Liver (tissue), 9 donors: ENCODE results near the gene NLRP14. TPM values are rescaled to one million over a fixed set of nuclear protein-coding genes. Genes with fewer than 3 reads are reported as not detected.
A peak's percentile ranks its signal among the peaks of the same experiment; 100 is the strongest.

Experiments
- DNase-seq: peaks from one replicate; pipeline ENCODE4 v3.0.0-alpha.2; 2017; ENCODE audit warnings: low spot score
- H3K27ac ChIP-seq, 2 donors: one replicate each; pipeline ENCODE4 v1.7.0; 2013; ENCODE audit warnings: inconsistent platforms in 2 of 2, low read length in 2 of 2, control low read depth in 1 of 2, low read depth in 1 of 2, mild to moderate bottlenecking in 1 of 2
- H3K27me3 ChIP-seq, 4 donors: one replicate each; pipeline versions ENCODE4 v1.6.1 to v1.7.0; 2013; ENCODE audit warnings: low read length in 3 of 4, inconsistent platforms in 1 of 4, mild to moderate bottlenecking in 1 of 4, moderate library complexity in 1 of 4; ENCODE audit not compliant: control insufficient read depth in 4 of 4, insufficient read depth in 4 of 4
- H3K36me3 ChIP-seq, 4 donors: one replicate each; pipeline versions ENCODE4 v1.6.1 to v1.7.0; 2013; ENCODE audit warnings: low read length in 3 of 4, mild to moderate bottlenecking in 3 of 4, low read depth in 1 of 4, moderate library complexity in 1 of 4; ENCODE audit not compliant: control insufficient read depth in 4 of 4, insufficient read depth in 3 of 4
- H3K4me1 ChIP-seq, 4 donors: one replicate each; pipeline versions ENCODE4 v1.6.1 to v1.7.0; 2013; ENCODE audit warnings: low read length in 3 of 4, mild to moderate bottlenecking in 3 of 4, moderate library complexity in 1 of 4; ENCODE audit not compliant: control insufficient read depth in 4 of 4, insufficient read depth in 4 of 4
- H3K4me3 ChIP-seq, 3 donors: one replicate each; pipeline versions ENCODE4 v1.6.1 to v1.7.0; 2013; ENCODE audit warnings: low read length in 3 of 3, control low read depth in 1 of 3, low read depth in 1 of 3, mild to moderate bottlenecking in 1 of 3
- H3K9ac ChIP-seq, 2 donors: one replicate each; pipeline ENCODE4 v1.7.0; 2013; ENCODE audit warnings: low read length in 2 of 2, mild to moderate bottlenecking in 2 of 2, moderate library complexity in 2 of 2, control low read depth in 1 of 2, low read depth in 1 of 2
- H3K9me3 ChIP-seq, 4 donors: one replicate each; pipeline versions ENCODE4 v1.6.1 to v1.7.0; 2013; ENCODE audit warnings: low read length in 3 of 4; ENCODE audit not compliant: control insufficient read depth in 4 of 4
- ATF3 ChIP-seq: IDR thresholded peaks from 2 replicates; pipeline ENCODE4 v1.6.1; 2016; ENCODE audit warnings: antibody characterized with exemption
- CTCF ChIP-seq: fragments of 150-350 bp; IDR thresholded peaks from 2 replicates; pipeline ENCODE4 v1.5.1; 2017; ENCODE audit warnings: improper control_type of control experiment, low read depth, low read length; ENCODE audit not compliant: missing input control
- EGR1 ChIP-seq, 2 donors: IDR thresholded peaks; 2 replicates each; pipeline ENCODE4 v1.6.1; 2016 to 2018; ENCODE audit warnings: antibody characterized with exemption in 2 of 2, low read depth in 2 of 2
- FOXA1 ChIP-seq: IDR thresholded peaks from 2 replicates; pipeline ENCODE4 v1.6.1; 2016; ENCODE audit warnings: antibody characterized with exemption
- FOXA2 ChIP-seq: IDR thresholded peaks from 2 replicates; pipeline ENCODE4 v1.6.1; 2016; ENCODE audit warnings: antibody characterized with exemption
- GABPA ChIP-seq, 2 donors: IDR thresholded peaks in 1 of 2; conservative IDR thresholded peaks in 1 of 2; 2 replicates each; pipeline ENCODE4 v1.6.1; 2016; ENCODE audit warnings: antibody characterized with exemption in 2 of 2, mild to moderate bottlenecking in 1 of 2, moderate library complexity in 1 of 2
- HNF4A ChIP-seq, 2 donors: conservative IDR thresholded peaks; 2 replicates each; pipeline ENCODE4 v1.6.1; 2016; ENCODE audit warnings: antibody characterized with exemption in 2 of 2, mild to moderate bottlenecking in 2 of 2
- HNF4G ChIP-seq: IDR thresholded peaks from 2 replicates; pipeline ENCODE4 v1.6.1; 2016; ENCODE audit warnings: antibody characterized with exemption
- JUND ChIP-seq, 2 donors: IDR thresholded peaks; 2 replicates each; pipeline ENCODE4 v1.6.1; 2016; ENCODE audit warnings: antibody characterized with exemption in 2 of 2
- MAX ChIP-seq: IDR thresholded peaks from 2 replicates; pipeline ENCODE4 v1.6.1; 2016; ENCODE audit warnings: antibody characterized with exemption
- NR2F2 ChIP-seq: IDR thresholded peaks from 2 replicates; pipeline ENCODE4 v1.6.1; 2016; ENCODE audit warnings: antibody characterized with exemption
- RAD21 ChIP-seq, 2 donors: IDR thresholded peaks; 2 replicates each; pipeline ENCODE4 v1.6.1; 2016; ENCODE audit warnings: antibody characterized with exemption in 2 of 2, mild to moderate bottlenecking in 2 of 2
- REST ChIP-seq: IDR thresholded peaks from 2 replicates; pipeline ENCODE4 v1.6.1; 2016; ENCODE audit warnings: antibody characterized with exemption, mild to moderate bottlenecking
- RXRA ChIP-seq, 2 donors: IDR thresholded peaks; 2 replicates each; pipeline ENCODE4 v1.6.1; 2017 to 2018; ENCODE audit warnings: antibody characterized with exemption in 2 of 2, mild to moderate bottlenecking in 1 of 2
- SP1 ChIP-seq: IDR thresholded peaks from 2 replicates; pipeline ENCODE4 v1.6.1; 2018; ENCODE audit warnings: antibody characterized with exemption, mild to moderate bottlenecking
- TAF1 ChIP-seq: conservative IDR thresholded peaks from 2 replicates; pipeline ENCODE4 v1.6.1; 2016; ENCODE audit warnings: antibody characterized with exemption, mild to moderate bottlenecking
- YY1 ChIP-seq: IDR thresholded peaks from 2 replicates; pipeline ENCODE4 v1.6.1; 2016; ENCODE audit warnings: antibody characterized with exemption, mild to moderate bottlenecking
- ZBTB33 ChIP-seq: IDR thresholded peaks from 2 replicates; pipeline ENCODE4 v1.6.1; 2016; ENCODE audit warnings: antibody characterized with exemption
- WGBS: extraction: QIAGEN DNeasy Blood & Tissue Kit; methylation state at CpG from one replicate; pipeline ENCODE4 v1.1.7; 2013; 5-methylcytosine and 5-hydroxymethylcytosine counted together
- polyA plus RNA-seq, 2 donors: library from polyadenylated mRNA; stranded (reverse) in 1 of 2; unstranded in 1 of 2; fragments of 200-250 nt in 1 of 2; fragments of >200 nt in 1 of 2; fragmentation: Nextera tagmentation in 1 of 2; extraction: Ambion mirVana in 1 of 2; gene quantifications; one replicate each; pipeline versions ENCODE4 v1.2.1 to v1.2.3, GENCODE V29; 2013 to 2015
- total RNA-seq, 2 donors: library from RNA; depleted of rRNA; stranded (reverse); fragments of >200 nt; gene quantifications; one replicate each; pipeline ENCODE4 v1.2.3, GENCODE V29; 2014
- donor health status: healthy.
- donor health status: healthy.
- donor health status: healthy.
- donor health status: healthy.
- donor health status: healthy.

The NLRP14 gene
- total and polyA plus RNA-seq, 4 donors, result 0.02 to 0.50 (median 0.34) TPM

GRCh38 chr11:7077101-7077500 lies 56.8 kb downstream of the NLRP14 start:
- DNase-seq, result no peak
- no peak overlapping the region for H3K27ac ChIP-seq
- H3K27me3 ChIP-seq, result no peaks in the 10 kb centered on the region
- no peak overlapping the region for H3K4me3 ChIP-seq
- no peaks in the 10 kb centered on the region for H3K36me3 ChIP-seq
- peaks cover 0 to 11% (median 3%) of the 10 kb centered on the region in 4 donors for H3K9me3 ChIP-seq
- no peak for TF ChIP-seq HNF4G
- peak; percentile 93 for TF ChIP-seq REST
- no peak for TF ChIP-seq FOXA1
- no peak for TF ChIP-seq EGR1 (IDR thresholded peaks at IDR 0.05; ENCODE audit: low read depth in 2 of 2)
- WGBS, result 78% methylated on average over 16 of the region's 16 CpGs
- H3K9ac ChIP-seq, result no peak overlapping the region
- no peaks in the 10 kb centered on the region for H3K4me1 ChIP-seq

GRCh38 chr11:7079545-7080135 lies 59.4 kb downstream of the NLRP14 start:
- Histone ChIP-seq H3K4me3 (no peak overlapping the region), H3K27me3 (no peaks in the 10 kb centered on the region), H3K9ac (no peak overlapping the region), H3K9me3 (peaks cover 0 to 11% (median 3%) of the 10 kb centered on the region in 4 donors), H3K36me3 (no peaks in the 10 kb centered on the region), H3K4me1 (no peaks in the 10 kb centered on the region), H3K27ac (no peak overlapping the region)
- DNase-seq, result no peak
- WGBS, result 87% methylated on average over 7 of the region's 7 CpGs
- no peak for TF ChIP-seq MAX
- no peak for TF ChIP-seq NR2F2
- no peak for TF ChIP-seq RXRA (IDR thresholded peaks at IDR 0.05)
- no peak for TF ChIP-seq CTCF
- no peak for TF ChIP-seq ATF3
- TF ChIP-seq TAF1, result no peak
- no peak for TF ChIP-seq HNF4A (conservative IDR thresholded peaks at IDR 0.05)
- TF ChIP-seq YY1, result no peak
- no peak for TF ChIP-seq GABPA (IDR thresholded peaks at IDR 0.05 in 1 of 2, conservative IDR thresholded peaks at IDR 0.05 in 1 of 2)
- no peak for TF ChIP-seq EGR1 (IDR thresholded peaks at IDR 0.05; ENCODE audit: low read depth in 2 of 2)
- TF ChIP-seq FOXA2, result no peak
- no peak for TF ChIP-seq ZBTB33
- TF ChIP-seq JUND (IDR thresholded peaks at IDR 0.05), result no peak
- TF ChIP-seq RAD21 (IDR thresholded peaks at IDR 0.05), result no peak
- no peak for TF ChIP-seq HNF4G
- TF ChIP-seq SP1, result no peak
- TF ChIP-seq FOXA1, result no peak
- TF ChIP-seq REST, result no peak
